CD14-positive monocyte (primary cell): ENCODE data around the gene STH. TPM values are rescaled to one million over a fixed set of nuclear protein-coding genes. Genes with fewer than 3 reads are reported as not detected.

ENCODE experiments used
- DNase-seq, 3 donors: peaks; one replicate each; pipeline ENCODE4 v3.0.0-alpha.2; 2011 to 2022
- H2AFZ ChIP-seq: 2 replicates; pipeline ENCODE4 v1.6.0; 2012; ENCODE audit warnings: mild to moderate bottlenecking, low read depth, low read length, inconsistent platforms; ENCODE audit not compliant: insufficient read depth, poor library complexity, severe bottlenecking
- H3K27ac ChIP-seq, 2 donors: 1 replicate in 1 of 2; 2 replicates in 1 of 2; pipeline ENCODE4 v1.5.1; 2012 to 2013; ENCODE audit warnings: low read length in 2 of 2, control low read depth in 1 of 2, inconsistent platforms in 1 of 2, low read depth in 1 of 2, mild to moderate bottlenecking in 1 of 2
- H3K27me3 ChIP-seq, 2 donors: one replicate each; pipeline versions ENCODE4 v1.6.0 to v1.6.1; 2011 to 2013; ENCODE audit warnings: low read length in 2 of 2; ENCODE audit not compliant: control insufficient read depth in 2 of 2, insufficient read depth in 2 of 2
- H3K36me3 ChIP-seq, 2 donors: replicated peaks in 1 of 2; 1 replicate in 1 of 2; 2 replicates in 1 of 2; pipeline versions ENCODE4 v1.5.1 to v1.6.1; 2012 to 2013; ENCODE audit warnings: low read length in 2 of 2, control low read depth in 1 of 2, inconsistent platforms in 1 of 2, mild to moderate bottlenecking in 1 of 2; ENCODE audit not compliant: insufficient read depth in 2 of 2, control insufficient read depth in 1 of 2
- H3K4me1 ChIP-seq, 2 donors: 1 replicate in 1 of 2; 2 replicates in 1 of 2; pipeline versions ENCODE4 v1.5.1 to v1.6.1; 2012 to 2013; ENCODE audit warnings: low read length in 2 of 2, control low read depth in 1 of 2, inconsistent platforms in 1 of 2, mild to moderate bottlenecking in 1 of 2, moderate library complexity in 1 of 2; ENCODE audit not compliant: insufficient read depth in 2 of 2, control insufficient read depth in 1 of 2
- H3K4me2 ChIP-seq: replicated peaks from 2 replicates; pipeline ENCODE3; 2012; ENCODE audit warnings: low read length, moderate library complexity, mild to moderate bottlenecking; ENCODE audit not compliant: poor library complexity, severe bottlenecking; ENCODE audit errors: extremely low read depth
- H3K4me3 ChIP-seq, 3 experiments: fragments of 200-600 bp in 1 of 3; sonication (generic) in 1 of 3; replicated peaks in 1 of 3; 1 replicate in 2 of 3; 2 replicates in 1 of 3; pipeline ENCODE4 v1.5.1; 2011 to 2013; ENCODE audit warnings: low read length in 3 of 3, mild to moderate bottlenecking in 3 of 3, control low read depth in 2 of 3, low read depth in 2 of 3, inconsistent platforms in 1 of 3, moderate library complexity in 1 of 3
- H3K79me2 ChIP-seq: 2 replicates; pipeline ENCODE4 v1.6.0; 2012; ENCODE audit warnings: mild to moderate bottlenecking, control low read depth, inconsistent platforms, low read length, moderate library complexity; ENCODE audit not compliant: insufficient read depth
- H3K9ac ChIP-seq: 2 replicates; pipeline ENCODE4 v1.6.0; 2017; ENCODE audit warnings: low read length, mild to moderate bottlenecking; ENCODE audit not compliant: insufficient read depth, poor library complexity, severe bottlenecking
- H3K9me3 ChIP-seq, 2 donors: replicated peaks in 1 of 2; 1 replicate in 1 of 2; 2 replicates in 1 of 2; pipeline versions ENCODE4 v1.5.1 to v1.6.1; 2012 to 2013; ENCODE audit warnings: low read length in 2 of 2, control low read depth in 1 of 2; ENCODE audit not compliant: control insufficient read depth in 1 of 2, insufficient read depth in 1 of 2
- H4K20me1 ChIP-seq: 2 replicates; pipeline ENCODE4 v1.6.0; 2012; ENCODE audit warnings: mild to moderate bottlenecking, low read length, control low read depth, moderate library complexity; ENCODE audit not compliant: insufficient read depth
- H3K27ac Mint-ChIP-seq, 7 donors: one replicate each; pipeline ENCODE4 v1.8.0; 2020; ENCODE audit warnings: mild to moderate bottlenecking in 7 of 7, mixed read lengths in 7 of 7, moderate library complexity in 6 of 7, inconsistent platforms in 2 of 7
- H3K27me3 Mint-ChIP-seq, 3 donors: one replicate each; pipeline ENCODE4 v1.8.0; 2021 to 2022; ENCODE audit warnings: low read depth in 3 of 3, mild to moderate bottlenecking in 3 of 3, mixed read lengths in 3 of 3, moderate library complexity in 3 of 3, inconsistent platforms in 1 of 3
- H3K36me3 Mint-ChIP-seq, 2 donors: one replicate each; pipeline ENCODE4 v1.8.0; 2020; ENCODE audit warnings: mixed read lengths in 2 of 2, inconsistent platforms in 1 of 2, mild to moderate bottlenecking in 1 of 2
- H3K4me1 Mint-ChIP-seq: one replicate; pipeline ENCODE4 v1.8.0; 2020; ENCODE audit warnings: mild to moderate bottlenecking, mixed read lengths
- H3K4me3 Mint-ChIP-seq, 2 donors: one replicate each; pipeline ENCODE4 v1.8.0; 2020; ENCODE audit warnings: mild to moderate bottlenecking in 2 of 2, mixed read lengths in 2 of 2, moderate library complexity in 1 of 2
- H3K9me3 Mint-ChIP-seq, 7 donors: one replicate each; pipeline ENCODE4 v1.8.0; 2020 to 2022; ENCODE audit warnings: mixed read lengths in 7 of 7, mild to moderate bottlenecking in 6 of 7, moderate library complexity in 6 of 7, inconsistent platforms in 2 of 7
- CTCF ChIP-seq: fragments of 200-600 bp; IDR thresholded peaks from one replicate; pipeline ENCODE4 v1.8.0; 2022; ENCODE audit warnings: antibody characterized with exemption, mild to moderate bottlenecking
- WGBS: methylation state at CpG from one replicate; pipeline ENCODE4 v1.1.5; 2013; ENCODE audit warnings: missing lambda C conversion rate; ENCODE audit not compliant: insufficient coverage; 5-methylcytosine and 5-hydroxymethylcytosine counted together
- intact Hi-C, 2 donors: fragments of 100-400 bp; cut with micrococcal nuclease; formaldehyde crosslinking; loops; one replicate each; pipeline versions ENCODE4 v1.15.0 to v1.15.1; 2023
- polyA plus RNA-seq, 3 donors: library from polyadenylated mRNA; depleted of rRNA in 1 of 3; unstranded in 2 of 3; stranded (reverse) in 1 of 3; fragments of 300-500 nt in 2 of 3; fragments of >200 nt in 1 of 3; fragmentation: Illumina TruSeq in 2 of 3; gene quantifications; 1 replicate in 2 of 3; 2 replicates in 1 of 3; pipeline ENCODE4 v1.2.3, GENCODE V29; 2012 to 2021

Gene STH
- polyA plus RNA-seq, 3 donors, result not detected

GRCh38 chr17:45987706-45988105 is 11.3 kb upstream of the STH start:
- H3K9me3 Mint-ChIP-seq, result peaks cover 0 to 2% (median 0%) of the 10 kb centered on the region in 7 donors
- Histone ChIP-seq H3K27ac (no peak overlapping the region), H3K27me3 (no peaks in the 10 kb centered on the region), H3K4me2 (no peak overlapping the region), H3K9me3 (no peaks in the 10 kb centered on the region), H2AFZ (no peak overlapping the region), H4K20me1 (no peaks in the 10 kb centered on the region), H3K4me1 (no peaks in the 10 kb centered on the region), H3K79me2 (no peaks in the 10 kb centered on the region), H3K36me3 (no peaks in the 10 kb centered on the region), H3K4me3 (no peak overlapping the region), H3K9ac (no peak overlapping the region)
- TF ChIP-seq CTCF, result no peak
- no peak overlapping the region for H3K4me3 Mint-ChIP-seq
- no peaks in the 10 kb centered on the region for H3K4me1 Mint-ChIP-seq
- H3K36me3 Mint-ChIP-seq, result no peaks in the 10 kb centered on the region
- H3K27me3 Mint-ChIP-seq, result peaks cover 2 to 6% (median 2%) of the 10 kb centered on the region in 3 donors
- H3K27ac Mint-ChIP-seq, result no peak overlapping the region
- WGBS, result 100% methylated on average over 1 of the region's 5 CpGs
- intact Hi-C loops, result no loop called here
- DNase-seq, result no peak

- Histone ChIP-seq H3K79me2 (no peaks in the 10 kb centered on the region), H3K27ac (no peak overlapping the region), H3K9me3 (no peaks in the 10 kb centered on the region), H4K20me1 (no peaks in the 10 kb centered on the region), H3K4me1 (no peaks in the 10 kb centered on the region), H3K4me3 (no peak overlapping the region), H2AFZ (no peak overlapping the region), H3K4me2 (no peak overlapping the region), H3K9ac (no peak overlapping the region), H3K27me3 (no peaks in the 10 kb centered on the region), H3K36me3 (no peaks in the 10 kb centered on the region)
- peak overlapping the region in 1 of 2 donors; percentile 28 for H3K4me3 Mint-ChIP-seq
- TF ChIP-seq CTCF, result no peak
- no CpG with 5 or more reads among the region's 3 CpGs for WGBS
- peaks cover 0 to 4% (median 2%) of the 10 kb centered on the region in 3 donors for H3K27me3 Mint-ChIP-seq
- H3K27ac Mint-ChIP-seq, result no peak overlapping the region
- no peaks in the 10 kb centered on the region for H3K36me3 Mint-ChIP-seq
- H3K9me3 Mint-ChIP-seq, result no peaks in the 10 kb centered on the region
- DNase-seq, result no peak
- H3K4me1 Mint-ChIP-seq, result no peaks in the 10 kb centered on the region
- intact Hi-C loops, result no loop called here
Observed at GRCh38 chr17:45989759-45990158, 9.3 kb upstream of the STH start.
